B cell (primary cell): ENCODE measurements around the gene DLG2. TPM values are rescaled to one million over a fixed set of nuclear protein-coding genes. Genes with fewer than 3 reads are reported as not detected.

Experiments used
- ATAC-seq: fragments of 200-7000 bp; cut with Tn5 transposase; one replicate; pipeline ENCODE4 v1.10.0; 2021; ENCODE audit warnings: low read depth, mild to moderate bottlenecking, moderate number of reproducible peaks, moderate library complexity
- CTCF ChIA-PET: fragments of 350-600 bp; sonication (Branson Sonifier 250); formaldehyde crosslinking; loops from one replicate; lab custom pipeline; 2021; ENCODE audit warnings: antibody characterized with exemption, inconsistent platforms; lab: Charles Lee
- POLR2A ChIA-PET: fragments of 350-600 bp; sonication (Branson Sonifier 250); formaldehyde crosslinking; loops from one replicate; lab custom pipeline; 2021; ENCODE audit warnings: antibody characterized with exemption; lab: Charles Lee
- DNase-seq: peaks from one replicate; pipeline ENCODE4 v3.0.0; 2013
- H2AFZ ChIP-seq: 2 replicates; pipeline ENCODE4 v1.6.1; 2012; ENCODE audit warnings: mild to moderate bottlenecking, low read depth, low read length; ENCODE audit not compliant: insufficient read depth, poor library complexity, severe bottlenecking
- H3K27ac ChIP-seq, 2 donors: 1 replicate in 1 of 2; 2 replicates in 1 of 2; pipeline ENCODE4 v1.5.1; 2012 to 2013; ENCODE audit warnings: low read length in 2 of 2, mild to moderate bottlenecking in 2 of 2, moderate library complexity in 1 of 2
- H3K27me3 ChIP-seq, 4 experiments: fragments of 200-600 bp in 1 of 4; sonication (generic) in 1 of 4; replicated peaks in 1 of 4; 1 replicate in 2 of 4; 2 replicates in 2 of 4; pipeline versions ENCODE4 v1.6.1 to v1.7.0; 2013 to 2016; ENCODE audit warnings: low read length in 3 of 4, mild to moderate bottlenecking in 2 of 4, mixed read lengths in 1 of 4, moderate library complexity in 1 of 4; ENCODE audit not compliant: insufficient read depth in 4 of 4, control insufficient read depth in 3 of 4; ENCODE audit errors: control extremely low read depth in 1 of 4
- H3K36me3 ChIP-seq, 2 experiments: replicated peaks in 1 of 2; 1 replicate in 1 of 2; 2 replicates in 1 of 2; pipeline versions ENCODE4 v1.6.1 to v1.7.1; 2013; ENCODE audit warnings: low read length in 1 of 2; ENCODE audit not compliant: insufficient read depth in 2 of 2, control insufficient read depth in 1 of 2; ENCODE audit errors: control extremely low read depth in 1 of 2, extremely low read depth in 1 of 2
- H3K4me1 ChIP-seq, 2 donors: fragments of 200-600 bp in 1 of 2; sonication (generic) in 1 of 2; 1 replicate in 1 of 2; 2 replicates in 1 of 2; pipeline versions ENCODE4 v1.5.1 to v1.6.1; 2013 to 2017; ENCODE audit warnings: low read length in 2 of 2; ENCODE audit not compliant: control insufficient read depth in 2 of 2, insufficient read depth in 2 of 2
- H3K4me2 ChIP-seq: replicated peaks from 2 replicates; pipeline ENCODE3; 2012; ENCODE audit warnings: mild to moderate bottlenecking, low read depth, low read length; ENCODE audit not compliant: poor library complexity, severe bottlenecking
- H3K4me3 ChIP-seq, 5 experiments: fragments of 200-600 bp in 1 of 5; sonication (generic) in 1 of 5; 1 replicate in 3 of 5; 2 replicates in 2 of 5; pipeline versions ENCODE4 v1.5.1 to v1.7.0; 2011 to 2016; ENCODE audit warnings: low read length in 4 of 5, mild to moderate bottlenecking in 4 of 5, low read depth in 2 of 5, control low read depth in 1 of 5, moderate library complexity in 1 of 5; ENCODE audit not compliant: insufficient read depth in 1 of 5; ENCODE audit errors: control extremely low read depth in 1 of 5, extremely low read depth in 1 of 5
- H3K79me2 ChIP-seq: fragments of 200-600 bp; sonication (generic); one replicate; pipeline ENCODE4 v1.6.0; 2016; ENCODE audit warnings: low read length; ENCODE audit not compliant: control insufficient read depth, insufficient read depth
- H3K9ac ChIP-seq: fragments of 200-600 bp; sonication (generic); 2 replicates; pipeline ENCODE4 v1.6.1; 2017; ENCODE audit warnings: mild to moderate bottlenecking, low read length, moderate library complexity
- H3K9me3 ChIP-seq, 3 donors: one replicate each; pipeline versions ENCODE4 v1.6.1 to v1.7.1; 2013; ENCODE audit warnings: low read length in 2 of 3; ENCODE audit not compliant: control insufficient read depth in 2 of 3, insufficient read depth in 1 of 3; ENCODE audit errors: control extremely low read depth in 1 of 3
- H4K20me1 ChIP-seq: 2 replicates; pipeline ENCODE4 v1.6.0; 2012; ENCODE audit warnings: mild to moderate bottlenecking, low read length; ENCODE audit not compliant: insufficient read depth, control insufficient read depth, poor library complexity, severe bottlenecking
- H3K27ac Mint-ChIP-seq: one replicate; pipeline ENCODE4 v1.8.0; 2021; ENCODE audit warnings: mixed read lengths
- H3K27me3 Mint-ChIP-seq: one replicate; pipeline ENCODE4 v1.8.0; 2021; ENCODE audit warnings: mixed read lengths
- H3K4me1 Mint-ChIP-seq: one replicate; pipeline ENCODE4 v1.8.0; 2021; ENCODE audit warnings: mixed read lengths
- H3K4me3 Mint-ChIP-seq: one replicate; pipeline ENCODE4 v1.8.0; 2021; ENCODE audit warnings: mixed read lengths
- H3K9me3 Mint-ChIP-seq: one replicate; pipeline ENCODE4 v1.8.0; 2022; ENCODE audit warnings: mixed read lengths; ENCODE audit not compliant: insufficient read depth
- CTCF ChIP-seq: fragments of 200-600 bp; IDR thresholded peaks from one replicate; pipeline ENCODE4 v1.8.0; 2022; ENCODE audit warnings: antibody characterized with exemption, mild to moderate bottlenecking
- EZH2 ChIP-seq: IDR thresholded peaks from 2 replicates; pipeline ENCODE4 v1.6.1; 2012; ENCODE audit warnings: borderline replicate concordance, low read depth, mild to moderate bottlenecking, moderate library complexity, low read length; ENCODE audit not compliant: insufficient read depth, poor library complexity, severe bottlenecking
- WGBS: methylation state at CpG from one replicate; pipeline ENCODE4 v1.1.5; 2013; ENCODE audit warnings: missing lambda C conversion rate; ENCODE audit not compliant: insufficient coverage; 5-methylcytosine and 5-hydroxymethylcytosine counted together
- intact Hi-C: fragments of 100-400 bp; cut with micrococcal nuclease; formaldehyde crosslinking; loops from one replicate; pipeline ENCODE4 v1.10.0; 2022
- polyA plus RNA-seq: library from polyadenylated mRNA; depleted of rRNA; stranded (reverse); fragments of >200 nt; gene quantifications from 2 replicates; pipeline ENCODE4 v1.2.3, GENCODE V29; 2012
- total RNA-seq, 2 donors: library from RNA; stranded (reverse); fragments of 120-200 nt in 1 of 2; gene quantifications; 1 replicate in 1 of 2; 2 replicates in 1 of 2; pipeline versions ENCODE4 v1.2.3 to v1.2.4, GENCODE V29; 2013 to 2022

Gene DLG2
- total and polyA plus RNA-seq, 2 donors (not counting 1 experiment from before 2014, with no cell fraction given): 0.54 to 5.4 TPM

- CTCF ChIA-PET: interaction anchor here (1.0 kb wide), 1 partner anchor 49 kb away, joined by 4 read pairs; no protein-coding TSS in a partner anchor
Measured at GRCh38 chr11:84681456-84681855, 945.7 kb downstream of the DLG2 start.

More at GRCh38 chr11:84681456-84681855, 945.7 kb downstream of the DLG2 start:
- Histone ChIP-seq H3K9ac (no peak overlapping the region), H3K4me1 (no peaks in the 10 kb centered on the region), H3K9me3 (no peaks in the 10 kb centered on the region), H3K4me3 (no peak overlapping the region), H4K20me1 (no peaks in the 10 kb centered on the region), H3K27ac (no peak overlapping the region), H3K27me3 (no peaks in the 10 kb centered on the region), H3K4me2 (no peak overlapping the region), H3K79me2 (no peaks in the 10 kb centered on the region), H2AFZ (no peak overlapping the region), H3K36me3 (no peaks in the 10 kb centered on the region)
- POLR2A ChIA-PET: no interaction called here
- Mint-ChIP-seq H3K4me1 (no peaks in the 10 kb centered on the region), H3K27me3 (no peaks in the 10 kb centered on the region), H3K9me3 (no peaks in the 10 kb centered on the region), H3K4me3 (no peak overlapping the region), H3K27ac (no peak overlapping the region)
- no peak for TF ChIP-seq CTCF
- TF ChIP-seq EZH2: no peak
- DNase-seq: no peak
- intact Hi-C loops: no loop called here
- WGBS: 80% methylated on average over 2 of the region's 2 CpGs
- ATAC-seq: no peak
